Epidermal melanocyte (primary cell): Measurements from ENCODE around the gene SUN1.
"Not testable (repeated sequence)": the region's sequence is repeated elsewhere in the genome, so short reads cannot be mapped to it uniquely, and the experiment has no call there.

Experiments used
- DNase-seq: peaks from one replicate; pipeline ENCODE4 v3.0.0; 2011; ENCODE audit warnings: low spot score; ENCODE audit not compliant: insufficient read length

Gene SUN1

GRCh38 chr7:918441-919113 lies 86.3 kb downstream of the SUN1 start:
- no peak for DNase-seq

- no peak for DNase-seq
These were observed 86.8 kb downstream of the SUN1 start for GRCh38 chr7:919114-919442.

GRCh38 chr7:919924-920341 lies 87.7 kb downstream of the SUN1 start:
- DNase-seq = no peak

- no peak for DNase-seq
These were observed 88.2 kb downstream of the SUN1 start for GRCh38 chr7:920351-921070.

GRCh38 chr7:921071-921461 lies 88.8 kb downstream of the SUN1 start:
- DNase-seq = no peak

- no peak for DNase-seq
These were observed 89.5 kb downstream of the SUN1 start for GRCh38 chr7:921581-922333.

GRCh38 chr7:922334-923107 lies 90.2 kb downstream of the SUN1 start:
- no peak for DNase-seq

GRCh38 chr7:923108-924041 lies 91.1 kb downstream of the SUN1 start:
- peak; percentile 88 for DNase-seq

GRCh38 chr7:924042-924441 lies 91.8 kb downstream of the SUN1 start:
- not testable (repeated sequence) for DNase-seq
